Measurements from ENCODE around the gene FTO.
"Not testable (repeated sequence)": the region's sequence is repeated elsewhere in the genome, so short reads cannot be mapped to it uniquely, and the experiment has no call there.

The FTO gene

DNA sequence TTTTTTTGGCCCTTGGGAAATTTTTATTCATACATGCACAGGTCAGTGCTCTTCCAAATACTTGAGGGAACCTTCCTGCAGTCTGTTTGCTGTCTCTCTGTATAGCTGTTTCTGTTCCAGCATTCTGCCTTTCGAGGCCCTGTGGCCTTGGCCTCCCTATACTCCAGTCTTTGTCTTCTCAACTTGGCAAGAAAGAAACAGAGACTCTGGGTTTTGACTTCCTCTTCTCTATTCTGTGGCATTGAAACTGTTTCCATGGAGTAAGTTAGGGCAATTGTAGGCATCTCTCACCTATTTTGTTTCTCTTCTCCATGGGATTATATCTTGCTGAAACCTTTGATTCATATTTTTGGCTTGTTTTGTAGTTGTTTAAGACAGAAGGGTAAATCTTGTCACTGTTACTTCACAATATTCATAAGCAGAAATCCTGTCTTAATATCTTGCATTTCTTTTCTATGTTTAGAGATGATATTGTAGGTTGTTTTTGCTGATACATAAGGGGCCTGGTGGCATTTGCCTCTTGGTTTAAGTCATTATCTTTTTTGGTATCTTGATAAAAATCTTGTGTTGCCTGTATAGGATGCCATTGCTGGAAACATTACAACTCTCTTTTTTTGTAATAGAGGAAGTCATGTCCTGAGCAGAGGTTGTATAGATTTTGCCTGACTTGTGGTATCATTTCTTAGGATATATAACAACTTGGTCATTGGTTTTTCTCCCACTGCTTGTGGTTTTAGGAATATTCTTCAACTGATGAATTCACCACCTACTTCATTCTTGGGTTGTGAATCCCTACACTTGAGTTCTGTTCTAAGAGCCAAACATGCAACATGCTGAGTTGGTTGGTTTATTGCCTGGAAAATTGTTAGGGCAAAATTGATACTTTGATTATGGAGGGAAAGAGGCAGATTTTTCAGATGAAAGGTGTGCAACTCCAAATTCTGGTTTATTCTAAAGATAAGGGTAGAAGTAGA is 168.6 kb downstream of the FTO start:
- DNase-seq = no peak

DNA sequence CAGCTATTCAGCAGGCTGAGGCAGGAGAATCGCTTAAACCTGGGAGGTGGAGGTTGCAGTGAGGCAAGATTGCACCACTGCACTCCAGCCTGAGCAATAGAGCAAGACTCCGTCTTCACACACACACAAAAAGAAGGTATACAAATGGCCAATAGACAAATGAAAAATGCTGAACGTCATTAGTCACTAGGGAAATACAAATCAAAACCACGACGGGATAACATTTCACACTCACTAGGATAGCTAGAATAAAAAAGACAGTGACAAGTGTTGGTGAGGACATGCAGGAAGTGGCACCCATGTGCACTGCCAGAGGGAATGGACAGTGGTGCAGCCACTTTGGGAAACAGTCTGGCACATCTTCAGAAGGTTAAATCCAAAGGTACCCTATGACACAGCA is 172.9 kb downstream of the FTO start:
- DNase-seq = no peak

DNA sequence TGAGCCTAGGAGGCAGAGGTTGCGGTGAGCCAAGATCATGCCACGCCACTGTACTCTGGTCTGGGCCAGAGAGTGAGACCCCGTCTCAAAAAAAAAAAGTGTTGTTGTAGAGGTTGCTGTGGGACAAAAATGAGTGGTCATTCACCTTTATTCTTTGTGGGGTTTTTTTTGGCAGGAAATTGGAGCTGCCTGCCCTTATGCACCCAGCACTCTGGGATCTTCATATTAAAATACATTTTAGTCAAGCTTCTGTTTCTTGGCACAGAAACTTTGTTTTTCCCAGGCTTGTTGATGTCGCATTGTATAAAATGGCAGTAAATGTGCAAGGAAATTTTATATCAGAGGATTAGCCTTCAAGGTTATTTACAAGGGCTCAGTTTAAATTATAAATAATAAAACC is 174.3 kb downstream of the FTO start:
- no peak for DNase-seq

DNA sequence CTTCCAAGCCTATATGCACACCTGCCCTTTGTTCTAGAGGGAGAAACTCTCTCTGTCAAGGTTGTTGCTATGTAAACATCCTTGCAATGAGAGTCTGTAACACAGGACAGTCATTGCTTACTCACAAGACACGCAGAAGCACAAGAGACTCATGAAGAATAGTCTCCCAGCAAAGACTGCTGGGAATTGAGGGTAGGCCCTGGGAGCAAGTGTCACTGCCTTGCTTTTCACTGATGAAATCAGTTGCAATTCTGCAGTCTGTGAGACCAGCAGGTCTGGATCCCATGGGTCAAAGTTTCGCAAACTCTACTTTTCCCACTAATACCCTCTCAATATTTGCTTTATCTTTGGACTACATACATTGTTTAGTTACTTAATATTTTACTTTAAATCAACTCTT is 177.4 kb downstream of the FTO start:
- DNase-seq = no peak

DNA sequence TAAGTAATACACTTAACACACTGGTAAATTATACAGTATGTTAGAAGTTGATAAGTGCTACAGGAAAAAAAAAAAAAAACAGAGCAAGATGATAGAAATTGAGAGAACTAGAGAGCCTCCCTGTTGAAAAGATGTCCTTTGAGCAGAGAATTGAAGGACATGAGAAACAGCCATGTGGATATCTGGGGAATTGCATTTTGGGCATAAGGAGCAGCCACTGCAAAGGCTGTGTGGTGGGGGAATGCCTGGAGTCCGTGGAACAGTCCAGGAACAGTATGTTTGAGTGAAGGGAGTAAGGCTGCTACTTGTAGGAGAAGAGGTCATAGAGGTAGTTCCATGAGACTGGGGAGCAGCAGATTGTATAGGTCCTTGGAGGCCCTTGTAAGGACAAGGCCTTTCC is 178.4 kb downstream of the FTO start:
- no peak for DNase-seq

DNA sequence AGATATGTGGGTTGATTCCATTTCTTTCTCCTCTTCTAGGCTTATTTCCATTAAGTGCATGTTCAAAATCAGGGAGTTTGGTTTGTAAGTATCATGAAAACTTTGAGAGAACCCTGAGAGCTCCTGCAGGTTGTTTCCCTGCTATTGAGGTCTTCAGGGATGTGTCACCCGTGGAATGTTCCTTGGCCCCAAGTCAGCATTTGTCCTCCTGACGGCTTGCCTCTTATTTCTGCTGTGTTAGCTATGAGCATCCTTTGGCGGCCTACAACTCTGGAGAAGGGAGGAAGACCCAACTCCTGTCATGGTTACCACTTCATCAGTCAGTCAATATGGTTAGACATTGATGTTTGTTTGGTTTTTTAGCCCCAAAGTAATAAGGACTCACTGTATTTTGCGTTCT is 180.8 kb downstream of the FTO start:
- no peak for DNase-seq

DNA sequence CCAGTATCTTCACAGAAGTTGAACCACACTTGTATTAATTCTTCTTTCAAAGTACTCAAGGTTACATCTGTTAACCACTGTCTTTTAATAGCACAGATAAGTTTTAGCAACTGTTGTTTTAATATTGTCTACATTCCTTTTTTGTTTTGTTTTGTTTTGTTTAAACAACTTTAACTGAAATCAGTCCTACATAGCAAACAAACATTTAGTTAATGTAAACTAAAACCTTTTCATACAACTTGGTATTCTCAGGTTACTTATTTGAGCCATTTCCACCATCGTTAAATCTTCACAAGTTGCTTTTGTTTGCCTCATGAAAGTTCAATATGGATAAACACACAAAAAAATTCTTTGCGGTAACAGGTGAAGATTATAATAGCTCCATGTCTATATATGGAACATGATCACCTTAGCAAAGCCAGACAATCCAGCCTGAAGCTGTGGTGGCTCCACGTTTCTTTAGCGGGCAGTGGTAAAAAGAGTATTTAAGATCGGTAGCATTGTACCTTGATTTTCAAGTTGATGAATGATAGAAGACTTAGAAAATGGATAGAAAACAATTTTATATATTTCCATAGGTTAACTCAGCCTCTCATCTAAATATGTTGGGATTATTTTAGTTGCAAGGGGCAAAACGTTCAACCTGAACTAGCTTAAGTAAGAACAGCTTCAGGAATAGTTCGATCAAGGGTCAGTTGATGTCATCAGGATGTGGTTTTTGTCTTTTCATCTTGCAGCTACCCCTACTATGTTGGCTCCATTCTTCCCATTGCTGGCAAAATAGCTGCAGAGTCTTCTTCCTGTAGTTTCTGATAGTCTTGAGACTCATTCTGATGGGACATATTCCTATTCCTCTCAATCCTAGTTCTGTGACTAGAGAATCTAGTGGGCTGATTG is 182.8 kb downstream of the FTO start:
- DNase-seq = no peak

DNA sequence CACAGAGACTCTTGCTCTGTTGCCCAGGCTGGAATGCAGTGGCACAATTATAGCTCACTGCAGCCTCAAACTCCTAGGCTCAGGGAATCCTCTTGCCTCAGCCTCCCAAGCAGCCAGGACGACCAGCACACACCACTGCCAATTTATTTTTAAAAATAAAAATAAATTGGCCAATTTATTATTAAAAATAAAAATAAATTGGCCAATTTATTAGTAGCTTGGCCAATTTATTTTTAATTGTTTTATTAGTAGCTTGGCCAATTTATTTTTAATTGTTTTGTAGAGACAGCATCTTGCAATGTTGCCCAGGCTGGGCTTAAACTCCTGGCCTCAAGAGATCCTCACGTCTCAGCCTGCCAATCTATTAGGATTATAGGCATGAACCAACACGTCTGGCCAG is 184.3 kb downstream of the FTO start:
- DNase-seq = no peak

DNA sequence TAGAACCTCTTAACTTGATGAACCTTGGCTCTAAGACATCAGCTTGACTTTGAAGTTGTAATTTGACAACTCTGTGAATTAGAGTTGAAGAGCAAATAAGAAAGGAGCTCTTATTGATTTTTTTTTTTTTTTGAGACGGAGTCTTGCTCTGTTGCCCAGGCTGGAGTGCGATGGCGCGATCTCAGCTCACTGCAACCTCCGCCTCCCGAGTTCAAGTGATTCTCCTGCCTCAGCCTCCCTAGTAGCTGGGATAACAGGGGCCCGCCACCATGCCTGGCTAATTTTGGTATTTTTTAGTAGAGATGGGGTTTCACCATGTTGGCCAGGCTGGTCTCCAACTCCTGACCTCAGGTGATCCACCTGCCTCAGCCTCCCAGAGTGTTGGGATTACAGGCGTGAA is 186.9 kb downstream of the FTO start:
- DNase-seq = not testable (repeated sequence)

DNA sequence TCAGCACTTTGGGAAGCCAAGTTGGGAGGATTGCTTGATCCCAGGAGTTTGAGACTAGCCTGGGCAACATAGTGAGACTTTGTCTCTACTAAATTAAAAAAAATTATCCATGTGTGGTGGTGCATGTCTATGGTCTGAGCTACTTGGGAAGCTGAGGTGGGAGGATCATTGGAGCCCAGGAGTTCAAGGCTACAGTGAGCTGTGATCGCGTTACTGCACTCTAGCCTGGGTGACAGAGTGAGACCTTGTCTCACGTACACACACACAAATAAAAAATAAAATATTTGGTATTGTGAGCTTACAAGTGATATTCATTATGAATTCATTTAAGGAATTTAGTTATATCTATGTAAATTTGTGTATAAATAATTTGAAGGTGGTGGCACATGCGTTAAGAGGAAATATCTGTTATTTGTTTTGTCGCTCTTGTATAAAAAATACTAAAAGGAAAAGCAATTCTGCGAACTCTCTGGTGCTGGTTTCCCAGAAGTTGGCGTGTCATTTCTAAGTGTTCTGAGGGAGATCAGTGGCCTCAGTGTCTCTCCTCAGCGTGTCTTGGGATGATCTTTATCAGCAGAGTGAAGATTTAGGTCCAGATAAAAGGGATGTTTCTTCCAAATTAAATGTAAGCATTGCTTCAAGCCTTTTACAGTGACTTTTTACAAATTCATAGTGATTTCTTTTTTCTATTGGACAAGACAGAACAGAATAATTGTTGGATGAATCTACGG is 187.6 kb downstream of the FTO start:
- no peak for DNase-seq

DNA sequence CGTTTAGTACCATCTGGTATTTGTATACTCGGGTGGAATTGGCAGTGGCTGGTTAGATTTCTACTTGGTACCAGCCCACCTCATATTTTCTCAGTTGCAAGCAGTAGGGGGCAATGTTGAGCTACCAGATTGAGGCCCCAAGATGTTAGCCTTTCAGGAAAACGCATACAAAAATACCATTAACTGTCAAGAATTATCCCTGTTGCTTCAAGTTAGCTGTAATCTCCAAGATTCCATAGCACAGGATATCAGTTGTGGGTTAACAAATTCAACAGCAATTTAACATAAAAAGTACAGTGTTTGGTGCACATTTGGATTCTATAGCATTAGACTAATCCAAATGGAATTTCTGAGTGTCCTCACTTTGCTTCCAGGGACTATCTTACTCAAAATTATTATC is 188.2 kb downstream of the FTO start:
- peak; percentile 23 for DNase-seq

DNA sequence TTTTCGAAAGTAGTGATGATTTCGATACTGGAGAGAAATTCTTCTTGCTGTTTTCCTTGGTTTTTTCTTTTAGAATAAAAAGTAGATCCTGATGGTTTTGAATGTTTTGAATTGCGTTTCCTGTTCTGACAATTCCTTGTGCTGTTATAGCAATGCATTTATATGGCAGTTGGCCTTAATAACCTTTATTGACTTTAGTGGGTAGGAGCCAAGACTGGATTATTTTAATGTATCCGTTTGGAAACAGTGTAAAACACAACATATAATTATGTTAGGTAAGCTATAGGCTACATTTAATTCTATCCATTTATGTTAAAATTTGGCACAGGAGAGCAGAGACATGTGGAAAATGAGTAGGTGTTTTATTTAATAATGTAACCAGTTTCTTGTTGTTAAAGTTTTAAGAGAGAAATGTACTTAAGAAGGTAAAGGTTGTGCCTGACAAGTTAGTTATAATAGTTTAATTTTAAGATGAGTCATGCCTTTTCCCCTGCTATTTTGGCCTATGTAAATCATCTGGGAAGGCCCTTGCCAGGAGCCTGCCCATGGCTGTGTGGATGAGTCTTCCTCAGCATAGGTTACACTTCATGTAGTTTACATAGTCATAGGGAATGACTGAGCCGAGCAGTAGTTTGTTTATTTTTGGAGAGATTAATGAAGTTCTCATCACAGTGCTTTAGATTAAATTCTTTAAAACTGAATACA is 189.9 kb downstream of the FTO start:
- DNase-seq = no peak

DNA sequence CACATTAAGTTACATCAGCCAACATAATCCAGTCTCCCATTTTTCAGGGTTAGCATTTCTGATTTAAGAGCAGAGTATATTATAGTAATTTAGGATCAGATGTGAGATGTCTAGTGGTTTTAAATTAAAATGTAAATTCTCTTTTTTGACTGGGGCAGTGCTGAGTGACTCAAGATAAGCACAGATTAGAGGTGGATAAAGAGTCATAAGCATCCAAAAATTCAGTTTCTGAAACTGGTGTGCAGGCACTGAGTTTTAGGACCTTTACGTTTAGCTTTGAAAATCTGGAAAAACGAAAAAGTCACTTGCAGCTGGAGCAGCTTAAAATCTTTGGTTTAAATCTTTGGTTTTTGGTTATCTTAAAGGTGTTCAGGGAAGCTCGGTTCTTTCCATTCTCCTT is 190.7 kb downstream of the FTO start:
- no peak for DNase-seq

DNA sequence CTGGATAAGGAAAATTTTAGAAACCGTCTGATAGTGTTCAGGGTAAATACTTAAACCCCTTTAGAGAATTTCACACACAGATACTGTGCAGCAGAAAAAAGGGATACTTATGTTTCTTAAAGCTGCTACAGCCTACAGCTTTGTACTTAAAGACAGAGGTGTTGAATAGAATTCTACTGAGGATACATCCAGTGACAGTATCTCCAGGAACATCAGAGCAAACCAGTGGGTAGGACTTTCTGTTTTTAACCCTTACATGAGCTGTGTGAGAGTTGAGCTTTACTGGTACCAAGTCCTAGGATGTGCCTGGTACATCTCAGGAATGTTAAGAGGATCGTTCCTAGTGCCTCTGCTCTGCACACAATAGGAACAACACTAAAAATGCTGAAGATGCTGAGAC is 191.5 kb downstream of the FTO start:
- no peak for DNase-seq

DNA sequence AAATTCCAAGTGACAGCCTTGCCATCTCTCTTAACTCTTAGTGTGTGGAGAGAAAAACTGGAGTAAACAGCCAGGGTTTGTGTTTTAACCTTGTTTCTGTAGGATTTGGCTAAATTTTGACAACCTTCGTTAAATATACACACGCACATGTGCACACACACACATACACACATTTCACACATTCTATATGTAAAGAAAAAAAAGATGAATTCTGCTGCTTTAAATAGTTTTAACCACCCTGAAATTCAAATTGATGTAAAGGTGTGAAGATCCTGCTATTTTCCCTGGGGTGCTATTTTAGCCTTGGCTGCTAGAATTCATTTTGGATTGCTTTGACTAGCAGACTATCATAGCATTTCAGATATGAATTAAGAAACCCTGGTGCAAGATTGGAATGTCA is 191.9 kb downstream of the FTO start:
- DNase-seq = no peak

DNA sequence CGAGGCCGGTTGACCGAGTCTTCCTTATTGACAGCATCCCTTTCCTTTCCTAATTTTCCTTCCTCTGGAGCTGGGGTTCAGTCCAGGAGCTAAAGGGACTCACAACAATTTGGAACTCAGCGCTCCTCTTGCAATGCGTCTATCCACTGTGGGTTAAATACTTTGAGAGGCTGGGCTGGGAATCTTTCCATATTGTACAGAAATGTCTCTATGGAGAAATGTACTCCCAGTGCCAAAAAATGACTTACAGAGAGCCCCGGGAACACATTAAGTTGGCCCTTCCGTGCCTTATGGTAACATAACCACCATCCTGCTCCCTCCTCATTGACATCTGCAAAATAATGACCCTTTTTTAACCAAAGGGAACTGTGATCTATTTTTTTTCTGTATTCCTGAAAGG is 192.8 kb downstream of the FTO start:
- DNase-seq = no peak

DNA sequence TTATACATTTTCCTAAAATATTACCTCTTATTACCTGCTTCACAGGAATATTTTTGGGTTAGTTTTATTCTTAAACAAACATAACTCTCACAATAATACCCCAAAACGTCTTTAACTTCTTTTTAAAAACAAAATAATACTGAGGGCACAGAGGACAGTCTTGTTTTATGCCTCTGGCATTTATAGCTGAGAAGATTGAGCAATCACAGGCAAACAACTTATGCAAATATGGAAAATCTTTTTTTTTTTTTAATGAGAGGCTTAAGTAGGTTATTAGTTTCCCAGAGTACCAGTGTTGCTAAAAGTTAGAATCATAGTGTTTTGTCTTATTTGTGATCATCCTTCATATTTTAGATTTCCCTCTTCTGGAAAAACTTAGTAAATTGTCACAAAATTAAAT is 195.0 kb downstream of the FTO start:
- no peak for DNase-seq

DNA sequence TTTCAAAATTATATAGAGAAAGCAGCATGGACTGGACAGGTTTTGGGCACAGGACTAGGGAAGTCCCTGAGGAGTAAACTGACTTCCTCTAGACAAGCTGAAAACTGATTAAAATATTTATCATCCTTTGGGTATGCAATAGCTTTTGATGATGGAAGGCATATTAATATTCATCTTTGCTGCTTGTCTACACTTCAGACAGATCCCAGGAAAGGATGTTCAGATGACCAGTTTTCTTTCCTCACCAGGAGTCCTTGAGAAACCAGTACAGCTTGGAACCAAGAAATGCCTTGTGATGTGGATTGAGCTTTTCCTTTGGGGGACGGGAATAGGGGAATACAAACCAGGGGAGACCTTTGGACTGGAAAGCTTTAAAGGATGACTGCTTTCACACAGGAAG is 195.5 kb downstream of the FTO start:
- no peak for DNase-seq

DNA sequence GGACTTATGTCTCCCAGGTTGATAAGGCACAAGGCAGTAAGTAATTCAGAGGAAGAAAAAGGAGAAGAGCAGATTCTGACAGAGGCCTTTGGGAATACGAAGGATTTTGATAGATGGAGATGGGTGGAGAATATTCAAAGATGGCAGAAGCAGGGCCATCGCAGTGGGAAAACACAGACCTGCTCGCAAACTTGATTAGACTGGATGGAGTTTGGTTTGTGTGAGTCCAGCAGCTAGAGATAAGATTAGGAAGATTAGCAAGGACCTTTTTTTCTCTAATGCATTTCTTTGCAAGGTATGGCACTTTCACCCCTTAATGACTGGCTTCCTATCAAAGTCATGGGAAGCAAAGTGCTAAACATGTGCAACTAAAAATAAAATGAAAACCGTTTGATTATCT is 196.7 kb downstream of the FTO start:
- DNase-seq = no peak

DNA sequence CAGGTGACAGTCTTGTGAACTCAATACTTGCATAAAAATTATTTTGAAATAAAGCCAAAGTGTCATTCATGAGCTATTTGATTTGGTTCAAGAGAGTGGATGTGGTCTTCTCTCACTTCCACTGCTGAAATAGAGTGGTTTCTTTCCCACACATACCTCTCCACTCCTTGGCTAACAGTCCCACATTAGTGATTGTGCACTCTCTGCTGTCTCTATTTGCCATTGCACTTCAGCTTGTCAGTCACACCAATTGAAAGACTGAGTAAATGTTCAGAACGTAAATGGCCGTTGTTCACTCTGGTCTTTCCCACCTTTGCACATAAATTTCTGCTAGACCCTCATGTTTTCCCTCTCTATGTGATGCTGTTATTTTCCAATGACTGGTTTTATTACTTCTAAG is 197.5 kb downstream of the FTO start:
- DNase-seq = no peak

DNA sequence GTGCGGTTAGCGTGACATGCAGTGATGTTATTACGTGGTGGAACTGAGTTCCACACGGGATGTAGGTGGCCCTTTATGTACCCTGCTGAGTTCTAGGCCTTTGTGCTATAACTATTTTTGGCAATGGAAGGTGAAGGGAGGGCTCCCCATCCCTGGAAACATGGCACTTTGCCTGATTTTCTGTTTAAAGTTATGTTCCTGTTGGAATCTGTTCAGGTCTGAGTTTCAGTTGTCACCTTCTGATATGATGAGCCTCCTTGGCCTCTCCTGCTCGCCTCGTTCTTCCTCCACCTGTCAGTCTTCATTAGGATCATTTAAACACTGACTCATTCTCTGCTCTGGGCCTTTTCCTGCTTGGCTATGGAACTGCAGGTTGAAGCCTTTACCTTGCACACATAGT is 200.6 kb downstream of the FTO start:
- DNase-seq = no peak

DNA sequence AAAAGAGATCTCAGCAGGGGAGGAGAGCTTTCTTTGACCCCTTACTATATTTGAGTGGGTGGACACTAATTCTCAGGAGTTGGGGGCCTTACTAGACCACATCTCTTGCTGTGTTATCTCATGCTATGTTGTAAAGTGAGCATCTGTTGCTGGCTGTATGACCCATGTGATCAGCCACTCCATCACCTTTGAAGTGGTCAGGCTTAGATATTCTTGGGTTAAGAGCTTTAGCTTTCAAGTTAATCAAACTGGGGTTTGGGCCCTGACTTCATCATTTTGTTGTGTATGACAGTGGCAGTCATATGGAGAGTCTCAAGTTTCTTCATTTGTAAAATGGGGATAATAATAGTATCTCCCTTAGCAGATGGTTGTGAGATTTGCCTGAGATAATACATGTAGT is 201.1 kb downstream of the FTO start:
- no peak for DNase-seq

DNA sequence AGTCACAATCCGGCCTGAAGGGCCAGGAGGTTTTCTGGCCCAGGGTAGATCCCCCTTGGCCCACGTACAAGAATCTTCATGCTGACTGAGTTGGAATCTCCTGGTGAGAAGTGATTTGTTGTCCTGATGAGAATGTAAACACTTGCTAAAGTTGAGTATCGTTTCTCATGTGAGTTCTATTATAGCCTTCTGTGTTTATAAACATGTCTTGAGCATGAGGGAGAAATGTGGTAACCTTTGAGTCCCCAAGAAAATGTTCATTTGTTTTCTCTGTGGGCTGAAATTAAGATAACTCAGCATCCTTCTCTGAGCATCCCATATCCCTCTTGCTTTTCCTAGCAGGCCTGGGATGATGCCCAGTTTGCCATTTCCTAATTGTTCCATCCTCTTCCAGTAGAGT is 204.8 kb downstream of the FTO start:
- no peak for DNase-seq
